22Rv1 (cell line): ENCODE measurements around the gene MINDY4.

Experiments
- ZFX ChIP-seq: fragments of 450-650 bp; IDR thresholded peaks from 2 replicates; pipeline ENCODE4 v1.6.1; 2017; ENCODE audit warnings: antibody characterized with exemption, borderline replicate concordance
- TF ChIP-seq, protein P1 (sequence below): fragments of 450-650 bp; IDR thresholded peaks from 2 replicates; pipeline ENCODE4 v1.5.1; 2017; ENCODE audit warnings: mild to moderate bottlenecking

GRCh38 chr7:30727061-30727945 is 43.9 kb upstream of the MINDY4 start:
- TF ChIP-seq, protein P1, sequence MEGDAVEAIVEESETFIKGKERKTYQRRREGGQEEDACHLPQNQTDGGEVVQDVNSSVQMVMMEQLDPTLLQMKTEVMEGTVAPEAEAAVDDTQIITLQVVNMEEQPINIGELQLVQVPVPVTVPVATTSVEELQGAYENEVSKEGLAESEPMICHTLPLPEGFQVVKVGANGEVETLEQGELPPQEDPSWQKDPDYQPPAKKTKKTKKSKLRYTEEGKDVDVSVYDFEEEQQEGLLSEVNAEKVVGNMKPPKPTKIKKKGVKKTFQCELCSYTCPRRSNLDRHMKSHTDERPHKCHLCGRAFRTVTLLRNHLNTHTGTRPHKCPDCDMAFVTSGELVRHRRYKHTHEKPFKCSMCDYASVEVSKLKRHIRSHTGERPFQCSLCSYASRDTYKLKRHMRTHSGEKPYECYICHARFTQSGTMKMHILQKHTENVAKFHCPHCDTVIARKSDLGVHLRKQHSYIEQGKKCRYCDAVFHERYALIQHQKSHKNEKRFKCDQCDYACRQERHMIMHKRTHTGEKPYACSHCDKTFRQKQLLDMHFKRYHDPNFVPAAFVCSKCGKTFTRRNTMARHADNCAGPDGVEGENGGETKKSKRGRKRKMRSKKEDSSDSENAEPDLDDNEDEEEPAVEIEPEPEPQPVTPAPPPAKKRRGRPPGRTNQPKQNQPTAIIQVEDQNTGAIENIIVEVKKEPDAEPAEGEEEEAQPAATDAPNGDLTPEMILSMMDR = no peak
- no peak for TF ChIP-seq ZFX
